PC-3 (cell line): ENCODE measurements around the gene SPRY4.

Experiments used
- EZH2 ChIP-seq: fragments of 300-600 bp; sonication (generic); IDR thresholded peaks from one replicate; pipeline ENCODE4 v1.6.1; 2017; ENCODE audit warnings: antibody characterized with exemption, mild to moderate bottlenecking, low read length; ENCODE audit not compliant: unreplicated experiment
- EZH2phosphoT487 ChIP-seq: fragments of 300-600 bp; sonication (generic); IDR thresholded peaks from 2 replicates; pipeline ENCODE4 v1.6.1; 2018; ENCODE audit warnings: mild to moderate bottlenecking, antibody characterized with exemption, low read length, borderline replicate concordance
- TF ChIP-seq, protein P1 (sequence below): fragments of 300-600 bp; sonication (generic); conservative IDR thresholded peaks from 2 replicates; pipeline ENCODE4 v1.5.1; 2017; ENCODE audit warnings: antibody characterized with exemption, low read depth, mild to moderate bottlenecking, low read length

DNA sequence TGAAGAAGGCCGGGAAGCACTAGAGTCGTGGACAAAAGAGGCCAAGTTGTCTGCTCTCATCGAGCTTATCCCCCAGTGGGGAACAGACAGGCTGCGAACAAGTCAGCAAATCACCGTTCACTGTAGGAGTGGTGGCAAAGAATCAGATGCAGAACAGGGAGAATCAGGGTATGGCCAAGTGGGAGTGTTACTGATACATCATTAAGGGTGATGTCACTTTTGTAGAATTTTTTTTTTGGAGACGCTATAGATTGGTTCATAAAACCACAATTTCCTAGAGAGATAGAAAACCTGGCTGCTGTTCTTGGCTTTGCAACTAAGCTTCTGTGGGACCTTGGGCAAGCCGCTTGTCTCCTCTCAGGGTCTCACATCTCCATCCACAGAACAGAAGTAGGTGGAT lies 21.3 kb downstream of the SPRY4 start:
- TF ChIP-seq, protein P1, sequence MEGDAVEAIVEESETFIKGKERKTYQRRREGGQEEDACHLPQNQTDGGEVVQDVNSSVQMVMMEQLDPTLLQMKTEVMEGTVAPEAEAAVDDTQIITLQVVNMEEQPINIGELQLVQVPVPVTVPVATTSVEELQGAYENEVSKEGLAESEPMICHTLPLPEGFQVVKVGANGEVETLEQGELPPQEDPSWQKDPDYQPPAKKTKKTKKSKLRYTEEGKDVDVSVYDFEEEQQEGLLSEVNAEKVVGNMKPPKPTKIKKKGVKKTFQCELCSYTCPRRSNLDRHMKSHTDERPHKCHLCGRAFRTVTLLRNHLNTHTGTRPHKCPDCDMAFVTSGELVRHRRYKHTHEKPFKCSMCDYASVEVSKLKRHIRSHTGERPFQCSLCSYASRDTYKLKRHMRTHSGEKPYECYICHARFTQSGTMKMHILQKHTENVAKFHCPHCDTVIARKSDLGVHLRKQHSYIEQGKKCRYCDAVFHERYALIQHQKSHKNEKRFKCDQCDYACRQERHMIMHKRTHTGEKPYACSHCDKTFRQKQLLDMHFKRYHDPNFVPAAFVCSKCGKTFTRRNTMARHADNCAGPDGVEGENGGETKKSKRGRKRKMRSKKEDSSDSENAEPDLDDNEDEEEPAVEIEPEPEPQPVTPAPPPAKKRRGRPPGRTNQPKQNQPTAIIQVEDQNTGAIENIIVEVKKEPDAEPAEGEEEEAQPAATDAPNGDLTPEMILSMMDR, result no peak
- no peak for TF ChIP-seq EZH2
- TF ChIP-seq EZH2phosphoT487, result no peak
